ENCODE measurements around the gene SEMA6B. TPM values are rescaled to one million over a fixed set of nuclear protein-coding genes. Genes with fewer than 3 reads are reported as not detected.

SEMA6B gene
- total RNA-seq, 1 donor from 2014 or later = 11.3 TPM

DNA sequence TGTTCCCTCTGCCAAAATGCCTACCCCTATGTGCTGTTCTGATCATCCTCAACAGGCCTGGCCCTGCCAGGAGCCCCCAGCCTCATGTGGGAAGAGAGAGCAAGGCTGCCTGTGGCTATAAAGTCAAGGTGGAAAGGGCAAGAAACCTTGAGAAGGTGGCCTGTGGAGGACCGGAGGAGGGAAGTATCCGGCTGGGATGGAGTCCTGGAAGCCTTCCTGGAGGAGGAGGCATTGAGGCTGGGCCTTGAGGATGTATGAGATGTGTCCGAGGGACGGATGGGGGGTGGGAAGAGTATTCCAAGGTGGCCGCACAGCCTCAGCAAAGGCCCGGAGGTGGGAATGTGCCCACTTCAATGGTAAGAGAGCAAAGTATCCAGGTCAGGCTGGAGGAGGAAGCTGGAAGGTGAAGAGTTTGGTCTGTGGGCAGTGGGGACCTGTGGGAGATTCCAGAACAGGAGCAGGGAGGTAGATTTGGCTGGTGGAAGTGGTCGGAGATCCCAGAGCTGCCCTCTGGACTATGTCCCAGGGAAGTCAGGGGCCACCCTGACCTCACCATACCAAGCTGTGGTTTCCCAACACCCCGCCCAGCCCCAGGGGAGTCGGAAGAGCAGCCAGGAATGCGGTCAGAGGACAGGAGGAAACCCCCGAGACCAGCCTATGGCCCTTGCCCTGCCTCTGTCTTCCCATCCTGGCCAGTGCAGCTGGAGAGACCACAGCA, 38.2 kb downstream of the SEMA6B start:
- no peaks in the 10 kb centered on the region for H3K9me3 ChIP-seq
- H3K4me3 ChIP-seq = no peak overlapping the region
- no peaks in the 10 kb centered on the region for H3K36me3 ChIP-seq
- H3K27me3 ChIP-seq (ENCODE audit: low read depth) = peaks cover 8% of the 10 kb centered on the region
- ATAC-seq = no peak
- no peak overlapping the region for H3K27ac ChIP-seq
- DNase-seq = no peak
- TF ChIP-seq, protein P1, sequence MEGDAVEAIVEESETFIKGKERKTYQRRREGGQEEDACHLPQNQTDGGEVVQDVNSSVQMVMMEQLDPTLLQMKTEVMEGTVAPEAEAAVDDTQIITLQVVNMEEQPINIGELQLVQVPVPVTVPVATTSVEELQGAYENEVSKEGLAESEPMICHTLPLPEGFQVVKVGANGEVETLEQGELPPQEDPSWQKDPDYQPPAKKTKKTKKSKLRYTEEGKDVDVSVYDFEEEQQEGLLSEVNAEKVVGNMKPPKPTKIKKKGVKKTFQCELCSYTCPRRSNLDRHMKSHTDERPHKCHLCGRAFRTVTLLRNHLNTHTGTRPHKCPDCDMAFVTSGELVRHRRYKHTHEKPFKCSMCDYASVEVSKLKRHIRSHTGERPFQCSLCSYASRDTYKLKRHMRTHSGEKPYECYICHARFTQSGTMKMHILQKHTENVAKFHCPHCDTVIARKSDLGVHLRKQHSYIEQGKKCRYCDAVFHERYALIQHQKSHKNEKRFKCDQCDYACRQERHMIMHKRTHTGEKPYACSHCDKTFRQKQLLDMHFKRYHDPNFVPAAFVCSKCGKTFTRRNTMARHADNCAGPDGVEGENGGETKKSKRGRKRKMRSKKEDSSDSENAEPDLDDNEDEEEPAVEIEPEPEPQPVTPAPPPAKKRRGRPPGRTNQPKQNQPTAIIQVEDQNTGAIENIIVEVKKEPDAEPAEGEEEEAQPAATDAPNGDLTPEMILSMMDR (IDR thresholded peaks at IDR 0.05) = no peak
- H3K4me1 ChIP-seq = peaks cover 3% of the 10 kb centered on the region
- intact Hi-C loops (cut with DNase I) = no loop called here

GRCh38 chr19:4519521-4520277, 39.8 kb downstream of the SEMA6B start:
- intact Hi-C loops (cut with DNase I) = no loop called here
- H3K27me3 ChIP-seq (ENCODE audit: low read depth) = peaks cover 8% of the 10 kb centered on the region
- DNase-seq (no peak), ATAC-seq (no peak)
- TF ChIP-seq, protein P1 (IDR thresholded peaks at IDR 0.05) = no peak
- no peak overlapping the region for H3K4me3 ChIP-seq
- no peaks in the 10 kb centered on the region for H3K36me3 ChIP-seq
- no peak overlapping the region for H3K27ac ChIP-seq
- H3K9me3 ChIP-seq = no peaks in the 10 kb centered on the region
- peaks cover 3% of the 10 kb centered on the region for H3K4me1 ChIP-seq

DNA sequence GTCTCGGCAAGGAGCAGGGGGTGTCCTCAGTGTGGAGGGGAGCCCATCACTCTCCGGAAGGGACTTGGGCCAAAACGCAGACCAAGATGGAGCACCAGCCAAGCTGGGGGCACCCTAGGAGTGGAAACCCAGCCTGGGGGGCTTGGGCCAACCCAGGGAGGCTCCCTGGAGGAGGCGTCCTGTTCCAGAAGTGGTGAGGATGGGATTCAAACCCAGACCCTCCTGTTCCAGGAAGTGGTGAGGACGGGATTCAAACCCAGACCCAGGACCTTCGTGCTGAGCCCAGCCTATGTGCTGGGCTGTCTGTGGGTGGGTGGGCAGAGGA, 40.4 kb downstream of the SEMA6B start:
- intact Hi-C loops (cut with DNase I) = no loop called here
- H3K4me3 ChIP-seq = no peak overlapping the region
- DNase-seq (no peak), ATAC-seq (no peak)
- no peaks in the 10 kb centered on the region for H3K9me3 ChIP-seq
- H3K36me3 ChIP-seq = no peaks in the 10 kb centered on the region
- H3K27me3 ChIP-seq (ENCODE audit: low read depth) = peaks cover 8% of the 10 kb centered on the region
- no peak overlapping the region for H3K27ac ChIP-seq
- peaks cover 3% of the 10 kb centered on the region for H3K4me1 ChIP-seq
- TF ChIP-seq, protein P1 (IDR thresholded peaks at IDR 0.05) = no peak

GRCh38 chr19:4518345-4519171, 40.9 kb downstream of the SEMA6B start, which contains the start of gene PLIN4:
Gene PLIN4, minus strand, starts transcription at chr19:4518486. Its CDS starts 214 bp downstream, at chr19:4518272.
- Histone ChIP-seq H3K9me3 (no peaks in the 10 kb centered on the region), H3K27ac (no peak within 1 kb of the TSS), H3K4me1 (peaks cover 3% of the 10 kb centered on the region), H3K27me3 (ENCODE audit: low read depth) (peaks cover 8% of the 10 kb centered on the region), H3K4me3 (no peak within 1 kb of the TSS), H3K36me3 (no peaks in the 10 kb centered on the region)
- ATAC-seq (peak; percentile 19 to 28), DNase-seq (no peak)
- intact Hi-C loops (cut with DNase I) = no loop called here
- TF ChIP-seq, protein P1 (IDR thresholded peaks at IDR 0.05) = no peak

DNA sequence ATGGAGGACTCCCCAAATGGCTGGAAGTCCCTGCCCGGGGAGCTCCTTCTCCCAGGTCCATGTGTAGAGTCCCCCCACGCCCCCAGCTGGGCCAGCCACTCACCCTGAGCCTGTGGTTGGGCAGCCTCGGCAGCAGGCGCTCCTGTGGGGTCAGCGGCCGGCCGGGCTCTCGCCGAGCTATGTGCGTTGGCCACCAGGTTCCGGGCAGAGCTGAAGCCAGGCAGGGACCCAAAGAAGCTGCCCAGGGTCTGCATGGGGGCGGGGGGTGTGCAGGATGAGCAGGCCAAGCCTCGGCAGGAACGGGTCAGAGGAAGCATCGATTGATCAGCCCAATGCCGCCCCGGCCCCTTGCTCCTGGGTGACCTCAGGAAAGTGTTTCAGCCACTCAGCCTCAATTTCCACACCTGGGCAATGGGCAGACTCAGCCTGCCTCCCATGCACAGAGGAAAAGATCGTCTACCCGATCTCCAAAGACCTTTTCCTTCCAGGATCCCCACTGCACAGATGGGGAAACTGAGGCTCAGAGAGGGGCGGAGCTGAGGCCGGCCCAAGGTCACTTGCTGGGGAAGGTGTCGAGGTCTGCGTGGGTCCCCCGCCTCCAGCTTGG, 41.9 kb downstream of the SEMA6B start:
- Histone ChIP-seq H3K4me1 (peaks cover 3% of the 10 kb centered on the region), H3K9me3 (no peaks in the 10 kb centered on the region), H3K27me3 (ENCODE audit: low read depth) (peaks cover 8% of the 10 kb centered on the region), H3K4me3 (no peak overlapping the region), H3K27ac (no peak overlapping the region), H3K36me3 (no peaks in the 10 kb centered on the region)
- DNase-seq = no peak
- intact Hi-C loops (cut with DNase I) = no loop called here
- ATAC-seq = no peak
- TF ChIP-seq, protein P1 (IDR thresholded peaks at IDR 0.05) = no peak
